ENCODE results near the gene CDH16. TPM values are rescaled to one million over a fixed set of nuclear protein-coding genes. Genes with fewer than 3 reads are reported as not detected.

Gene CDH16
- total and polyA plus RNA-seq, 8 donors: 0.32 to 68.1 (median 47.5) TPM; not detected in 1

GRCh38 chr16:66953462-66954096 lies 34.9 kb upstream of the CDH16 start:
- intact Hi-C loops (cut with DNase I): no loop called here
- Histone ChIP-seq H3K27ac (no peak overlapping the region), H3K9me3 (no peaks in the 10 kb centered on the region), H3K4me1 (peaks cover 2 to 6% of the 10 kb centered on the region in 2 donors), H3K4me3 (no peak overlapping the region), H3K27me3 (peaks cover 8 to 41% of the 10 kb centered on the region in 2 donors), H3K36me3 (no peaks in the 10 kb centered on the region)
- no peak for ATAC-seq
- DNase-seq: peak in 1 of 4 donors; percentile 17
- no peak for TF ChIP-seq CTCF (IDR thresholded peaks at IDR 0.05)

- Histone ChIP-seq H3K27me3 (peaks cover 9 to 52% of the 10 kb centered on the region in 2 donors), H3K4me3 (no peak overlapping the region), H3K27ac (no peak overlapping the region), H3K4me1 (peaks cover 5 to 15% of the 10 kb centered on the region in 2 donors), H3K36me3 (no peaks in the 10 kb centered on the region), H3K9me3 (no peaks in the 10 kb centered on the region)
- TF ChIP-seq CTCF (IDR thresholded peaks at IDR 0.05): no peak
- ATAC-seq (no peak), DNase-seq (peak in 1 of 4 donors; percentile 29)
- intact Hi-C loops (cut with DNase I): no loop called here
These were observed 33.9 kb upstream of the CDH16 start for GRCh38 chr16:66952430-66953110.

GRCh38 chr16:66950971-66951790 lies 32.5 kb upstream of the CDH16 start:
- DNase-seq: no peak
- ATAC-seq: no peak
- no peak overlapping the region for H3K27ac ChIP-seq
- H3K4me3 ChIP-seq: no peak overlapping the region
- intact Hi-C loops (cut with DNase I): no loop called here
- peaks cover 9 to 52% of the 10 kb centered on the region in 2 donors for H3K27me3 ChIP-seq
- peaks cover 5 to 22% of the 10 kb centered on the region in 2 donors for H3K4me1 ChIP-seq
- TF ChIP-seq CTCF (IDR thresholded peaks at IDR 0.05): no peak
- H3K9me3 ChIP-seq: no peaks in the 10 kb centered on the region
- H3K36me3 ChIP-seq: no peaks in the 10 kb centered on the region

GRCh38 chr16:66950437-66950836 lies 31.8 kb upstream of the CDH16 start:
- Histone ChIP-seq H3K27ac (no peak overlapping the region), H3K4me3 (no peak overlapping the region), H3K27me3 (peaks cover 9 to 52% of the 10 kb centered on the region in 2 donors), H3K9me3 (no peaks in the 10 kb centered on the region), H3K36me3 (no peaks in the 10 kb centered on the region), H3K4me1 (peaks cover 5 to 22% of the 10 kb centered on the region in 2 donors)
- intact Hi-C loops (cut with DNase I): no loop called here
- ATAC-seq: no peak
- no peak for DNase-seq
- no peak for TF ChIP-seq CTCF (IDR thresholded peaks at IDR 0.05)

GRCh38 chr16:66949472-66949871 lies 30.8 kb upstream of the CDH16 start:
- no peak for ATAC-seq
- no peak overlapping the region for H3K4me3 ChIP-seq

More at GRCh38 chr16:66949472-66949871, 30.8 kb upstream of the CDH16 start:
- Histone ChIP-seq H3K36me3 (no peaks in the 10 kb centered on the region), H3K4me1 (peaks cover 5 to 22% of the 10 kb centered on the region in 2 donors), H3K9me3 (no peaks in the 10 kb centered on the region), H3K27ac (no peak overlapping the region), H3K27me3 (peaks cover 9 to 52% of the 10 kb centered on the region in 2 donors)
- intact Hi-C loops (cut with DNase I): no loop called here
- TF ChIP-seq CTCF (IDR thresholded peaks at IDR 0.05): no peak
- DNase-seq: no peak

Measured in left lung (tissue), 10 donors.